ENCODE data around the gene DNAI4.

- TF ChIP-seq CTCF (IDR thresholded peaks at IDR 0.05) (no peak), POLR2A (IDR thresholded peaks at IDR 0.05) (no peak)
These were observed 136.3 kb downstream of the DNAI4 start for GRCh38 chr1:66788231-66788939.
